ENCODE data around the gene WASF3.

- TF ChIP-seq CTCF (IDR thresholded peaks at IDR 0.05 in 8 of 11, conservative IDR thresholded peaks at IDR 0.05 in 3 of 11), result no peak
- TF ChIP-seq POLR2A (IDR thresholded peaks at IDR 0.05), result no peak
- TF ChIP-seq POLR2AphosphoS5 (IDR thresholded peaks at IDR 0.05), result no peak
Measured at GRCh38 chr13:26599403-26599802, 41.9 kb downstream of the WASF3 start.

Measured in spleen (tissue), 7 donors.